ENCODE measurements around the gene ETV5. TPM values are rescaled to one million over a fixed set of nuclear protein-coding genes. Genes with fewer than 3 reads are reported as not detected.

ETV5 gene
- total and polyA plus RNA-seq, 9 of the 15 experiments (the other 6 are each of a cell fraction or from before 2014, with no cell fraction given): 9.2 to 25.9 (median 15.9) TPM

DNA sequence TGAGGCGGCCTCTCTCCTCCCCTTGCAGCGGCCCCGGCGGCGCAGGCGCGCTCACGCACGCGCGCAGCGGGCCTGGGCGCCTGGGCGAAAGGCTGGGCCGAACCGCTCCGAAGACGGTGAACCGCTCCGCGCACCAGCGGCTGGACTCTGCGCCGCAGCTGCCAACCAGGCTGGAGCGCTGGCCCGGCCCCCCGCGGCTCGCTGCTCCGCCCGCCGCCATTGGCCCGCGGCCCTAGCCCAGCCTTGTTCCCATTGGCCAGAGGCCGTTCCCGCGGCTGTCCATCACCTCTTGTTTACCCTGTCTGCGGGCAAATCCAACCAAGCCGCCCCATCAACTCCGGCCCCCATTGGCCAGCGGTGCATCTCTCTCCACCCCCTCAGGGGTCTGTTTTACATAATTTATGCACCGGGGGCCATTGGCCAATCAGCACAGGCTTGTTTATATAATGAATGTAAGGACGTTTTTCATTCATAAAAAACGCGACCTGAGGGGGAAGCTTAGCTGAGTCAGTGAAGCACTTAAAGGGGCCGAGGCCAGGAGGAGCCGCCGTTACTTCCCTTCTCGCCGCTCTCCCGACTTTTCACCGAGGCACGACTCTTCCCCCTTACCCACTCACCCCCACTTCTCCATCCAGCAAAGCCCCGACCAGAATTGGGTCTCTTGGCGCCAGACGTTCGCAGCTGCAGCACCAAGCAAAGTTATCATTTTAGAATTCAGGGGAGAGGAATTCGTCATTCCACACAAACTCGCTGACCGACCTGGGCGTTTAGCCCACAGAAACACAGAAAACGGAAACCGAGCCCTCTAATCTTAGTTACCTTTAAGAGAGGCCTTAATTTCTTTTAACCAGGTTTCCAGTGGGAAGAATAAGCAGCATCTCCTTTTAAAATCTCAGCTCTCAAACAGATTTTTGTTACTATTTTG is at the start of gene ETV5 (continued):
- TF ChIP-seq, protein P1, sequence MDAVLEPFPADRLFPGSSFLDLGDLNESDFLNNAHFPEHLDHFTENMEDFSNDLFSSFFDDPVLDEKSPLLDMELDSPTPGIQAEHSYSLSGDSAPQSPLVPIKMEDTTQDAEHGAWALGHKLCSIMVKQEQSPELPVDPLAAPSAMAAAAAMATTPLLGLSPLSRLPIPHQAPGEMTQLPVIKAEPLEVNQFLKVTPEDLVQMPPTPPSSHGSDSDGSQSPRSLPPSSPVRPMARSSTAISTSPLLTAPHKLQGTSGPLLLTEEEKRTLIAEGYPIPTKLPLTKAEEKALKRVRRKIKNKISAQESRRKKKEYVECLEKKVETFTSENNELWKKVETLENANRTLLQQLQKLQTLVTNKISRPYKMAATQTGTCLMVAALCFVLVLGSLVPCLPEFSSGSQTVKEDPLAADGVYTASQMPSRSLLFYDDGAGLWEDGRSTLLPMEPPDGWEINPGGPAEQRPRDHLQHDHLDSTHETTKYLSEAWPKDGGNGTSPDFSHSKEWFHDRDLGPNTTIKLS (IDR thresholded peaks at IDR 0.05; ENCODE audit: borderline replicate concordance, low read depth): peak; percentile 43; the same call in 1 of the 2 replicates
- TF ChIP-seq, protein P2, sequence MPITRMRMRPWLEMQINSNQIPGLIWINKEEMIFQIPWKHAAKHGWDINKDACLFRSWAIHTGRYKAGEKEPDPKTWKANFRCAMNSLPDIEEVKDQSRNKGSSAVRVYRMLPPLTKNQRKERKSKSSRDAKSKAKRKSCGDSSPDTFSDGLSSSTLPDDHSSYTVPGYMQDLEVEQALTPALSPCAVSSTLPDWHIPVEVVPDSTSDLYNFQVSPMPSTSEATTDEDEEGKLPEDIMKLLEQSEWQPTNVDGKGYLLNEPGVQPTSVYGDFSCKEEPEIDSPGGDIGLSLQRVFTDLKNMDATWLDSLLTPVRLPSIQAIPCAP (CRISPR knock-in tag; IDR thresholded peaks at IDR 0.05; ENCODE audit: borderline replicate concordance): no peak
- TF ChIP-seq ZNF232 (CRISPR knock-in tag; IDR thresholded peaks at IDR 0.05) (no peak), NFIX (CRISPR knock-in tag; IDR thresholded peaks at IDR 0.05; ENCODE audit: low read depth) (no peak), ZSCAN29 (IDR thresholded peaks at IDR 0.05) (no peak), ZNF282 (CRISPR knock-in tag; IDR thresholded peaks at IDR 0.05) (no peak), LARP7 (IDR thresholded peaks at IDR 0.05) (no peak), EP300 (IDR thresholded peaks at IDR 0.05; ENCODE audit: low read length) (no peak), SAFB2 (IDR thresholded peaks at IDR 0.05; ENCODE audit: borderline replicate concordance, low read depth, low read length, severe bottlenecking) (no peak), YY1 (IDR thresholded peaks at IDR 0.05; ENCODE audit: borderline replicate concordance in 1 of 3, control insufficient read depth in 1 of 3, extremely low read depth in 1 of 3, insufficient read depth in 3 of 3, insufficient read length in 1 of 3, insufficient replicate concordance in 2 of 3, low read depth in 1 of 3, low read length in 2 of 3) (peak in 2 of 3 experiments; percentile 50 to 68), ZNF766 (CRISPR knock-in tag; conservative IDR thresholded peaks at IDR 0.05) (no peak), ZNF507 (tag; conservative IDR thresholded peaks at IDR 0.05) (no peak), HEY1 (CRISPR knock-in tag; IDR thresholded peaks at IDR 0.05; ENCODE audit: borderline replicate concordance) (no peak)
- TF ChIP-seq, protein P3, sequence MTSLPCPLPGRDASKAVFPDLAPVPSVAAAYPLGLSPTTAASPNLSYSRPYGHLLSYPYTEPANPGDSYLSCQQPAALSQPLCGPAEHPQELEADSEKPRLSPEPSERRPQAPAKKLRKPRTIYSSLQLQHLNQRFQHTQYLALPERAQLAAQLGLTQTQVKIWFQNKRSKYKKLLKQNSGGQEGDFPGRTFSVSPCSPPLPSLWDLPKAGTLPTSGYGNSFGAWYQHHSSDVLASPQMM (CRISPR knock-in tag; IDR thresholded peaks at IDR 0.05): no peak
- TF ChIP-seq, protein P4, sequence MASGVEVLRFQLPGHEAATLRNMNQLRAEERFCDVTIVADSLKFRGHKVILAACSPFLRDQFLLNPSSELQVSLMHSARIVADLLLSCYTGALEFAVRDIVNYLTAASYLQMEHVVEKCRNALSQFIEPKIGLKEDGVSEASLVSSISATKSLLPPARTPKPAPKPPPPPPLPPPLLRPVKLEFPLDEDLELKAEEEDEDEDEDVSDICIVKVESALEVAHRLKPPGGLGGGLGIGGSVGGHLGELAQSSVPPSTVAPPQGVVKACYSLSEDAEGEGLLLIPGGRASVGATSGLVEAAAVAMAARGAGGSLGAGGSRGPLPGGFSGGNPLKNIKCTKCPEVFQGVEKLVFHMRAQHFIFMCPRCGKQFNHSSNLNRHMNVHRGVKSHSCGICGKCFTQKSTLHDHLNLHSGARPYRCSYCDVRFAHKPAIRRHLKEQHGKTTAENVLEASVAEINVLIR (CRISPR knock-in tag; IDR thresholded peaks at IDR 0.05): no peak
- TF ChIP-seq, protein P5, sequence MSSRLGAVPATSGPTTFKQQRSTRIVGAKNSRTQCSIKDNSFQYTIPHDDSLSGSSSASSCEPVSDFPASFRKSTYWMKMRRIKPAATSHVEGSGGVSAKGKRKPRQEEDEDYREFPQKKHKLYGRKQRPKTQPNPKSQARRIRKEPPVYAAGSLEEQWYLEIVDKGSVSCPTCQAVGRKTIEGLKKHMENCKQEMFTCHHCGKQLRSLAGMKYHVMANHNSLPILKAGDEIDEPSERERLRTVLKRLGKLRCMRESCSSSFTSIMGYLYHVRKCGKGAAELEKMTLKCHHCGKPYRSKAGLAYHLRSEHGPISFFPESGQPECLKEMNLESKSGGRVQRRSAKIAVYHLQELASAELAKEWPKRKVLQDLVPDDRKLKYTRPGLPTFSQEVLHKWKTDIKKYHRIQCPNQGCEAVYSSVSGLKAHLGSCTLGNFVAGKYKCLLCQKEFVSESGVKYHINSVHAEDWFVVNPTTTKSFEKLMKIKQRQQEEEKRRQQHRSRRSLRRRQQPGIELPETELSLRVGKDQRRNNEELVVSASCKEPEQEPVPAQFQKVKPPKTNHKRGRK (tag; IDR thresholded peaks at IDR 0.05): no peak
- TF ChIP-seq, protein P6, sequence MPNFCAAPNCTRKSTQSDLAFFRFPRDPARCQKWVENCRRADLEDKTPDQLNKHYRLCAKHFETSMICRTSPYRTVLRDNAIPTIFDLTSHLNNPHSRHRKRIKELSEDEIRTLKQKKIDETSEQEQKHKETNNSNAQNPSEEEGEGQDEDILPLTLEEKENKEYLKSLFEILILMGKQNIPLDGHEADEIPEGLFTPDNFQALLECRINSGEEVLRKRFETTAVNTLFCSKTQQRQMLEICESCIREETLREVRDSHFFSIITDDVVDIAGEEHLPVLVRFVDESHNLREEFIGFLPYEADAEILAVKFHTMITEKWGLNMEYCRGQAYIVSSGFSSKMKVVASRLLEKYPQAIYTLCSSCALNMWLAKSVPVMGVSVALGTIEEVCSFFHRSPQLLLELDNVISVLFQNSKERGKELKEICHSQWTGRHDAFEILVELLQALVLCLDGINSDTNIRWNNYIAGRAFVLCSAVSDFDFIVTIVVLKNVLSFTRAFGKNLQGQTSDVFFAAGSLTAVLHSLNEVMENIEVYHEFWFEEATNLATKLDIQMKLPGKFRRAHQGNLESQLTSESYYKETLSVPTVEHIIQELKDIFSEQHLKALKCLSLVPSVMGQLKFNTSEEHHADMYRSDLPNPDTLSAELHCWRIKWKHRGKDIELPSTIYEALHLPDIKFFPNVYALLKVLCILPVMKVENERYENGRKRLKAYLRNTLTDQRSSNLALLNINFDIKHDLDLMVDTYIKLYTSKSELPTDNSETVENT (CRISPR knock-in tag; IDR thresholded peaks at IDR 0.05): peak; percentile 81

Data from K562 (cell line).